HG03025 (cell line): ENCODE measurements around the gene ERGIC1.
"Not testable (repeated sequence)": the region's sequence is repeated elsewhere in the genome, so short reads cannot be mapped to it uniquely, and the experiment has no call there.

Source experiments
- ATAC-seq: cut with Tn5 transposase; IDR thresholded peaks from one replicate; pipeline ENCODE4 v1.9.1; 2021; ENCODE audit warnings: mild to moderate bottlenecking, moderate library complexity; ENCODE audit not compliant: unreplicated experiment, low FRiP score

Gene ERGIC1

DNA sequence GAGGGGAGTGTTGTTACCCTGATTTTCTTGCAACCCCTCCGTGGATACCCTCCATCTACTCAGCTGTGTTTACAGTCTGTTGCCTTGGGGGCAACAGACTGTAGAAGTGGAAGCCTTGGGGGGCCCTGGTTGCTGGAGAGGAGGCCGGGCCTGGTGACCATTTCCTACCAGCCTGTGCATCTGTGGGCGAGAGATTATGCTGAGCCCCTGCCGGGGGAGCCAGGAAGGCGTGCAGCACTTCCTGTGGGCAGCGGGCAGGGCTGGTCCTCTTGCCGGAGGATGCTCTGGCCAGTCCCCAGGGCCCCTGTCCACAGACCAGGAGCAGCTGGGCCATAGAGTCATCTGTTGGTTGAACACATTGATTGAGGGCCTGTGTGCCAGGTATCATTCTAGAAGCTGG is 11.1 kb downstream of the ERGIC1 start:
- no peak for ATAC-seq

DNA sequence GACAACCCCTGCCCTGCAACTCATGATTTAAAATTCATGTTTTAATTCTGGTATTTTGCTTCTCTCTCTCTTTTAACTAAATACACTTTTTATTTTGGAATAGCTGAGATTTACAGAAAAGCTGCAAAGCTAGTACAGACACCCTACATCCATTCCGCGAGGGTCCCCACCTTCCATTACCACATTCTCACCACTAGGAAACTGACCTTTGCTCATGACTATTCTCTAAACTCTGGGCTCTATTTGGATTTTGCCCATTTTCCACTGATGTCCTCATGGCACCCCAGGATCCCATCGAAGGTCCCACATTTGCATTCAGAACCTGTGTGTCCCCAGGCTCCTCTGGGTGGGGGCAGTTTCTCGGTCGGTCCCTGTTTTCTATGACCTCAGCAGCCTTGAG is 11.5 kb downstream of the ERGIC1 start:
- ATAC-seq, result no peak

DNA sequence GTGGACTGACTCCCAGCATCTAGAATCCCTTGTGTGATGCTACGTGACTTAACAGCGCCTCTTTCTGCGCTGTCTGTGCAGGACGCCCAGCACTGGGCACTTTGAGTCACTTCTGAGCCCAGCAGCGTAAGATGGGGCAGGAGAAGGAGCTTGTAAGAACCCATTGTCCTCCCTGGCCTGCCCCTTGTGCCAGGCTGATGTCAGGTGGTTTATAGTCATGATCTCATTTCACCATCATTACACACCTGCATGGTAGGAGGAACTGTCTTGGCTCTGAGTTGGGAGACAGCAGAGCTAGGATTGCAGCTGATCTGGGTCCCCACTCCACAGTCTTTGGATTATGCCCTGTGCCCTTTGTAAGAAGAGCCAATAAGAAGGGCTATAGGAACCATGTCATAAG is 12.2 kb downstream of the ERGIC1 start:
- ATAC-seq, result no peak

DNA sequence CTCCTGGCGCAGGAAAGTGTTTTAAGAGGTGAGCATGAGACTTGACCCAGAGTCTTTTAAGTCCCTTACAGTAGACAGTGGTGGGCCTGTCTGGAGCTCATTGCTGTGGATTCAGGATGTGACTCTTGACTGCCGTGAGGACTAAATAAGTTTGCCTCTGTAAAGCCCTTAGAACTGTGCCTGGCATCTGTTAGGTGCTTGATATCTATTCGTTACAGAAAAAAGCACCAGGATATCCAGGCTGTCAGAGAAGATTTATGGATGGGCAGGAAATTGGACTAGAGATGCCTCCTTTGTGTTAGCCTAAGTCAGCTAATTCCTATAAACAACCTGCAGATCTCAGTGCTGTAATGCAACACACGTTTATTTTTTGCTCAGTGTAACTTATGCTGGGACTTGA is 12.6 kb downstream of the ERGIC1 start:
- no peak for ATAC-seq

DNA sequence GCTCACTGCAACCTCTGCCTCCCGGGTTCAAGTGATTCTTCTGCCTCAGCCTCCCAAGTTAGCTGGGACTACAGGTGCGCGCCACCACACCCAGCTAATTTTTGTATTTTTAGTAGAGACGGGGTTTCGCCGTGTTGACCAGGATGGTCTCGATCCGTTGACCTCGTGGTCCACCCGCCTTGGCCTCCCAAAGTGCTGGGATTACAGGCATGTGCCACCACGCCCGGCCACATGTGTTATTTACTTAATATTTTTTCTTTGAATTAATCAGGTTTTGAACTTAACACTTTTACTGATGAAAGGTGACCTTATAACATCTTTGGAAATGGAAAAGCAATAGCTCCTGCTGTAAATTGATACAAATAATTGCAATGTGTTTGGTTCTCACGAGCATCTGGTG is 13.5 kb downstream of the ERGIC1 start:
- ATAC-seq, result not testable (repeated sequence)

DNA sequence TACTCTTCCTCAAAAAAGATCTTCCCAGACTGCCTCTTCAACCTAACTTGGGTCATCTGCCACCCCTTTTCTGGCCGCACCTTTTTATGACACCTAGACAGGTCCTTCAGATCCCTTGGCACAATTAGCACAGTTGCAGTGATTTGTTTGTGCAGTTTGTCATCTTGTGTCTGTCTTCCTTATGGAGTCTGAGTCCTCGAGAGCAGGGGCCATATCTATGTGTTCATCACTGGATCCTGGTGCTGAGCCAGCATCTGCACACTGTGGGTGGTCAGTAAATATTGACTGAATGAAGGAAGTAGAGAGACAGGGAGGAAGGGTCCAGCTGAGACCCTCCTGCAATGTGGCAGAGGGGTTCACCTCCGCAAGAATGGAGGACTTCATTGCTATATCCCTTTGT is 14.4 kb downstream of the ERGIC1 start:
- no peak for ATAC-seq

DNA sequence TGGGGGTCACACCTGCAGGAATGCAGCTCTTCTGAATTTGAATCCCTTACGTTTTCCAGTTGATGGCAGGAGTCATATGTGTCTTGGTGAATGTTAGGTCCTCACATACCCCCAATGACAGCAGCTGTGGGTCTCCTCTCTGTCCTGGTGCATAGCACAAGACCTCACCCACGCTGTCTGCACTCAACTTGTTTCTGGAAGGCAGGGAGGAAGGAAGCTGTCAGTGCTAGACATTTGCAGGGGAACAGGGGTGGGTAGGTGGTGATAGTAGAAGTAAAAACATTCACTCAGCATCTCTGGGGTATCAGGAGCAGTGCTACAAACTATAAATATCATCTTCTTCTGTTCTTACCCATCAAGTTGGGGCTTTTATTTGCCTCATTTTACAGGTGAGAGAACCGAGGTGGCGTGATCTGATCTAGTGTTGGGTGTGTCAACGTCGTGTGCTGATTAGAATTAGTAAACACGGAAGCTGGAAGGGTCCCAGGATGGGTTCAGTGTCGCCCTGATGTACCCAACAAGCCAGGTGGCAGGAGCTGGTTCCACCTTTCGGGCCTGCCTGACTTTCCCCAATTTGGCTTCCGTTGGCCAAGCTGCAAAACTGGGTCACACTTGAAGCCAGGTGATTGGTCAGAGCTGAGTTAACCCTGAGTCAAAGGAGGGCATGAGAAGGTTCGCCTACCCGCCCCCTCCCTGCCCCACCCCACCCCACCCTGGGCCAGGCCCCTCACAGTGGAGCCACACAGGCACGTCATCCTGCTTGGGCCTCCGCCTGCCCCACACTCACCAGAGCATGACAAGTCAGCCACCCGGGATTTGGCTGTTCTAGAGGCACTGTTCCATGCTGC is 15.8 kb downstream of the ERGIC1 start:
- no peak for ATAC-seq

DNA sequence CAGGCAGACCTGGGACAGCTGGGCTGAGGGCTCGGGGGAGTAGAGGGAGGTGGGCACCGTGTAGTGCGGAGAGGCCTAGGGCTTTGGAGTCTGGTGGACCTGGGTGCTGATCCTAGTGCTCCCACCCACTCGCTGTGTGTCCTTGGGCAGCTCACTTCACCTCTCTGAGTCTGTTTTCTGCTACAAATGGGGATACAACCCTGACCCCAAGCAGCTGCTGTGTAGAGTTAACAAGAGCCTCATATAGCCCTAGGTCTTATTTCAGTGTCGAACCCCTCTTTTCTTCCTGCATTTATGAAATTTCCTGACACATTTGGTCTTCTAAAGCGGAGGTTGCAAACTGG is 16.4 kb downstream of the ERGIC1 start:
- no peak for ATAC-seq

DNA sequence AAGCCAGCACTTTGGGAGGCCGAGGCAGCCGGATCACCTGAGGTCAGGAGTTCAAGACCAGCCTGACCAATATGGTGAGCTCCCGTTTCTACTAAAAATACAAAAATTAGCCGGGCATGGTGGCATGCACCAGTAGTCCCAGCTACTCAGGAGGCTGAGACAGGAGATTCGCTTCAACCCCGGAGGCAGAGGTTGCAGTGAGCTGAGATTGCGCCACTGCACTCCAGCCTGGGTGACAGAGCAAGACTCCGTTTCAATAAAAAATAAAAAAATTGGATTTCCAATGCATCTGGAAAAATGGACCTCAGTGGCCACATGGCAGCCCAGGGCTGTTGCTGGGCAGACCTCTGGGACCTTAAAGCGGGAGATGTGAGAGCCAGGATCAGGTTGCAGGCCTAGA is 17.2 kb downstream of the ERGIC1 start:
- ATAC-seq, result not testable (repeated sequence)

DNA sequence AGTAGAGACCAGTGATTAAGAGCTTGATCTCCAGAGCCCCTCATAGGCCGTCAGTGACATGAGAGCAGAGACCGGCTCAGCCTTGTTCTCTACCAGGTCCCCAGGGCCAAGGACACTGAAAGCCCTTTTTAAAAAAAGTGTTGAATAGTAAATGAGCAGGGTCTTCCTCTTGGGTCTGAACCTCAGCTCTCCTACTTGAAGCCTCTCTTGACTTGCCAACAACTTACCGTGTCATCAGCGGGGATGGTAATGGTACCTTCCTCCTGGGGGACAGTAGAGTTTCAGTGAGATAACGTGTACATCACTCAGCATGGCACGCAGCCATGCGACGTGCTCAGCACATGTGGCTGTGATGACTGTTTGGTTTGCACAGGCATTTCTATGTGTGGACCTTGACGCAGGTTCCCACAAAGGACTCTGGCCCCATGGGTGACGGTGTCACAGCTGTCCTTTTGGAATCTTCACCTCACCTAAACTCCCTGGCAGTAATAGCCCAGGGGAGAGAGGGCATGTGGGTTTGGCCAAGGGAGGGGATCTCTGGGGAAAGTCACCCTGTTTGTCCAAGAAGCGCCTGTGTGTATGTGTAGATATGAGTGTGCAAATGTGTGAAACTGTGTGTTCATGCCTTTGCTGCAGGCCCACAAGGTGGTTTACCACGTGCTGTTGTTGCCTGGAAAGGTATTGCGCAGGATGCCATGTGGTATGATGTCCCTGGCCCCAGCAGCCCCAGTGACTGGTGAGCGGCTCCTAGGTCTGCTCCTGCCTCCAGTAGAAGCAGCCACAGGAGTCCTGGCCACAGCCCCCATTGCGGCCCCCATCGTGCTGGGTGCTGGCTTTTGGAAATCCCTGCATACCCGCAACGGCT is 18.7 kb downstream of the ERGIC1 start:
- ATAC-seq, result no peak

DNA sequence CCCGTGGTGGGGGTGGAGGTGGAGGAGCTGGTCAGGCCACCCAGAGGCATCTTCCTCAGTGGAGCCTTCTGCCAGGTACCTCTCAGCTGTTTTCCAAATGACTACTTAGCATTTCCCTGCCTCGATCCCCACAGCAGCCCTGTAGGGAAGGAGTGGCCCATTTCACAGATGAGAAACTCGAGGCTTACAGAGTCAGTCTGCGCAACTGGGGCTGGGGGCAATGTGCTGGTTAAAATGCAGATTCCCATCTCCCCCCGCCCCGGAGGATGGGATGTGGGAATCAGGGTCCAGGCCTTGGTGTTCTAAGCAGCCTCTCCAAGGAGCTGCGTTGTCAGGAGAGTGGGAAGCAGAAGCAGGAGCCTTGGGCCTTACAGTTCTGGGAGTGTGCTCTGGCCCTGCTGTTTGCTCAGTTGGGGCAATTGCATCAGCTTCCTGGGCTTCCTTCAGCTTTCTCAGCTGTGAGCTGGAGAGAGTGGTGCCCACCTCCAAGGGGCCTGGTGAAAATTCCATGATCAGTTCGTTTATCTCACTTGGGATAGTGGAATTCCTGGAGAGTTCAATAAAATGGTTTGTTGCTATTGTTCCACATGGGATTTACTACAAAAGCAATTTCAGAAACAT is 19.4 kb downstream of the ERGIC1 start:
- ATAC-seq, result no peak

DNA sequence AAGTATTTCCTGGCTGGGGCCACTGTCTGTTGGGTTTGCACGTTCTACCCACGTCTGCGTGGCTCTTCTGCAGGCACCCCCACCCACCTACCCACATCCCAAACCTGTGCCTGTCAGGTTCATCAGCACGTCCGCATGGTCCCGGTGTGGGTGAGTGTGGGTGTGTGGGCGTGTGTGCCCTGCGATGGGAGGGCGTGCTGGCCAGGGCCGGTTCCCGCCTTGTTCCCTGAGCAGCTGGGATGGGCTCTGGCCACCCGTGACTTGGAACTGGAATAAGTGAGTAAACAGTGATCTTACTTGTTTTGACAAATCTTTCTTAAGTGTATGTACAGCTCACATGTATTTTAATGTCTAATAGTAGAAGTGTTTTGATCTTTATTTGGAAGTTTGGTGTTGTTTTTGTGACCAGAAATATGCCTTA is 20.4 kb downstream of the ERGIC1 start:
- ATAC-seq, result no peak

DNA sequence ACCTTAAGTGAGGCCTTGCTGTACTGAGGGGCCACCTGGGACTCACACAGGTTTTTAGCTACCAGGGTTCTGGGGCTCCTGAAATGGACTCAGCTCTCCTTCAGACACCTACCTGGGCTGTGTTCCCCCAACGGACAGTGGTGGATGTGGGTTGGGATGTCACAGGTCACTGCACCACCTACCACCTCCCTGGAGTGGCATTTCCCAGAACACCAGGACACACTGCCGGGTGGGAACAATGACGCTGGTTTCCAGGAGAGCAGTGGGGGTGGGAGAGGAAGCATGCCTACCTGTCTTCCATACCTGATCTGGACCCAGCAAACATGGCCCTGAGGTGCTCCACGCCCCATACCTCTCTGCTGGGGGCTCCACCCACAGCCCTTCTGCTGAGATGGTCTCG is 20.9 kb downstream of the ERGIC1 start:
- no peak for ATAC-seq

DNA sequence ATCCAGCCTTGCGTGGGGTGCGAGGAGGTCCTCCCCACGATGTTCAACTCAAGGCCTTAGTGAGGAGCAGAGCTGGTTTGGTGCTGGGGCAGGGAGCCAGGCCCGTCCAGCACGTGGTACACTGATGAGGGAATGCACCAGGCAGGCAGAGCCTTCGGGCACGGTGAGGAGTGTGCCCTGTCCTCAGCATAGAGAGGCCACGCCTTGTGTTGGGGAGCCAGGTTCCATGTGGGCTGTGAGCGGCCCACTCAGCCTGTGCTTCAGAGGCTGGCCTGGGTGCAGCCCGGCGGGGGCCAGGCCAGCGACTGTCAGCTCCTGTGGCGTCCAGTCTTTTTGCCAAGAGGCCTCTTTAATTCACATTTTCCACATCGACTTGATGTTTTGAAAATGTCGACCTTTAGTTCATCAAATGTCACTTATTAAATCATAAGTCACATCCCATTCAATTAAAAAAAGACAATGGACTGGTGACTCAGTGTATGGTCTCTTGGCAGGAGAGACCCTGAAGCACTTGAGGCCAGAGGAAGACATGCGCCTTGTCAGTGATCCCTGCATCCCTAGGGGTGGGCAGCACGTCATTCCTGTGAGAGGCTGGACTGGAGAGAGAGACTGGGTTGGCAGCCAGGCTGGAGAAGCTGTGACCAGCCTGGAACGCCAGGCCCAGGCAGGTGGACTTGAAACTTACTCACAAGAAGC is 21.7 kb downstream of the ERGIC1 start:
- no peak for ATAC-seq

DNA sequence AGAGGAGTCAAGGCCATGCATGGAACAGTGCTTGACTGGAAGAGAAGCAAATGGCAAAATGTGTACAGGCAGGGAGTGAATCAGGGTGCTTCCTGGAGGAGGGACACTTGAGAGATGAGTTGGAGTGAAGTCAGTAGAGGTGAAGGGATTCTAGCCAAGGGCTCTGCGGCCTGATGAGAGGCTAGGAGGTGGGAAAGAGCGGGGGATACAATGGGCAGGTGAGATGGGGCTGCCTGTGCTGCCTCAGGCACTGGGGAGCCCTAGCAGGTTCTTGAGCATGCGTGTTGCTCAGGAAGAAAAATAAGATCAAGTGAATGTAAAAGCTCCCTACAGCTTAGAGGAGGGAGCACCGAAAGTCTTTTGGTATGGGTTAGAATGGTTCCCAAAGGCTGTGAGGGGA is 22.3 kb downstream of the ERGIC1 start:
- no peak for ATAC-seq

DNA sequence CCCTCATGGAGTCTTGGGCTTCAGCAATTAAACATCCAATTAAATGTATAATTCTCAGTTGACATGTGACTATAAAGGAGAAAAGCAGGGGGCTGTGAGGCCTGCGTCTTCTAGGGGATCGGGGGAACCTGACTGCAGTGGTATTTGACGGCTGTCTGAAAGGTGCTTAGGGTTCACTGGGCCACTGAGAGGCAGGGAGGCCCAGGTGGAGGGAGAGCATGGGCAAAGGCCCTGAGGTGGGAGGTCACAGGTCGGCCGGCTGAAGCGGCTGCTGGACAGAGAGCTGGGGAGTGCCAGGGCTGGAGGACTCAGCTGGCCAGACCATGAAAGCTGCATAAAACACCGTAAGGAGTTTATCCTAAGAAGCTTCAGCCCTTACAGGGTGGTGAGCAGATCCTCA is 23.9 kb downstream of the ERGIC1 start:
- no peak for ATAC-seq

DNA sequence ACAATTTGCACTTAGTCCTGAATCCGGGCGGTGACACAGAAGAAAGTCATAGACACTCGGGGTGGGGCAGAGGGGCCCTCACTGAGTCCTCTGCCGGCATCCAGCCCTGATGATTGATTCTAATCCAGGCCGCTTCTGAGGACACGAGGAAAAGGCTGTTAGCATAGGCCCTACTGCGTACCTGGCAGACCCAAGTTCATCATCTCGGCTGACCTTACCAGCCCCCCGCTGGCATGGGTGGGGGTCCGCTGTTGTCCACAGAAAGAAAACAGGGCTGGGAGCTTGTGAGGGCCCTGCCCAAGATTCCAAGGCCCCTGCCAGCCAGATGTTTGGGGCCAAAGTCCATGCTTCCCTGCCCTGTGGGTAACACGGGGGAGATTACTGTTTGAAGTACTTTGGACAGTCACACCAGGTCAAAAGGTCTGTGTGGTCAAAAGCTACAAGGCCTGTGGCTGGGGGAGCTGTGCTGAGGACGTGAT is 24.5 kb downstream of the ERGIC1 start:
- ATAC-seq, result no peak

DNA sequence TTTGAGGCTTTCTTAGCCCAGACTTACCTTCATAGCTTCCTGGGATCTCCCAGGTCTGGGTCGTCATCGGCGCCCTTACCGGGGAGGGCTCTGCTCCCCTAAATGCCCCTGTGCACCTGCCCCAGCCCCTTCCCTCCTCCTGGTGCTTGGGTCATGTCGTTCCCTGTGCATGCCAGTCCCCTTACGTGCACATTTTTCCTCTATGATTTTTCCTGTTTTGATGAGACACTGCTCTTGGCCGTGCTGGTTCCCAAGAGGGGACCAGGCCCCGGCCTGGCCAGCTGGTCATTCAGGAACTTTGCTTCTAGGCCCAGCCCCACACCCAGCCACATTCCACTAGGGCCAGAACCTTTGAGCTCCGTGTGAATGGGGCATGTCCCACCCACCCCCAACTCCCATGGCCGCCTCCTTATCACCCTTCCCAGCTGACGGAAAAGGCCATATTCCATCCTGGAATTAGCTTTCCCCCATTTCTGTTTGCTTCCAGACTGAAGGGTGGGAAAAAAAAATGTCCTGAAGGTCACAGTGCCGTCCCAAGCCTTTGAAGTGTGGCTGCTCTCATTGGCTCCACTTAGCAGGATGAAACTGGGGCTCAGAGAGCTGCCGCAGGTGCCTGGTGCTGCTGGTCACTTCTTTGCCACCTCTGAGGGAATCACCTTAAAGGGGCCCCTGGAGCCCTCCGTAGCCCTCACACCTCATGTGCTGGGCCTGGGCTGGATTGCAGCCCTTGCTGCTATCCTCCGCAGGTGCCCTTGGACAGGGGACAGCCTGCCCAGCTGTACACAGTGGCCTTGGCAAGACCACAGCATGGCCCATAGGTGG is 25.1 kb downstream of the ERGIC1 start:
- ATAC-seq, result no peak

DNA sequence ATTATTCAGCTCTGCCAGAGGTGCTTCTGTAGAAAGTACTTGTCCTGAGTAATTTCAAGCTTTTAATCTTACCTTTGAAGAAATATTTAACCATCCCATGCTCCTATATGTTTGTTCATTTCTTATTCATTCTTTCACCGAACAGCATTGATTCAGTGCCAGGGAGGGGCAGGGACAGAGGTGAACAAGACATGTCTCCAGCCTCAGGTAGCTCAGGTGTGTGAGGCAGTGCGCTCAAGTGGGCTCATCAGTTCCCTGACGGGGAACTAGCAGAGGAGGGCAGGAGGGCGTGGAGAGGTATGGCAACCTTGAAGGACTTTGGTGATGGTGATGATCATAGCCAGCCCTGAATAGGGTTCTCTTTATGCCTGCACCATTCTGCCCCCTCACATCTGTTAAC is 25.9 kb downstream of the ERGIC1 start:
- ATAC-seq, result no peak
